Keratinocyte (primary cell): ENCODE results near the gene MAB21L1. TPM values are rescaled to one million over a fixed set of nuclear protein-coding genes. Genes with fewer than 3 reads are reported as not detected.

ENCODE experiments used
- DNase-seq: peaks from one replicate; pipeline ENCODE4 v3.0.0-alpha.2; 2011; ENCODE audit warnings: low read depth, missing footprints, low spot score
- FAIRE-seq: peaks from 2 replicates; lab custom pipeline; 2011; peaks lifted over from hg19 to GRCh38; lab: Jason Lieb, UNC
- H2AFZ ChIP-seq: 2 replicates; pipeline ENCODE4 v1.6.0; 2012; ENCODE audit warnings: low read length, control low read depth, inconsistent platforms; ENCODE audit not compliant: control insufficient read depth
- H3K27ac ChIP-seq: 2 replicates; pipeline ENCODE4 v1.5.1; 2011; ENCODE audit warnings: low read length; ENCODE audit not compliant: control insufficient read depth, insufficient read depth
- H3K27me3 ChIP-seq: 3 replicates; pipeline ENCODE4 v1.6.0; 2011; ENCODE audit warnings: low read length; ENCODE audit not compliant: control insufficient read depth, insufficient read depth; ENCODE audit errors: extremely low read depth
- H3K36me3 ChIP-seq, 2 experiments: 2 replicates in 1 of 2; 3 replicates in 1 of 2; pipeline ENCODE4 v1.5.1; 2011; ENCODE audit warnings: low read length in 2 of 2, mild to moderate bottlenecking in 1 of 2; ENCODE audit not compliant: control insufficient read depth in 2 of 2, insufficient read depth in 2 of 2; ENCODE audit errors: extremely low read depth in 1 of 2
- H3K4me1 ChIP-seq: 3 replicates; pipeline ENCODE4 v1.5.1; 2011; ENCODE audit warnings: low read length; ENCODE audit not compliant: control insufficient read depth, insufficient read depth; ENCODE audit errors: extremely low read depth
- H3K4me2 ChIP-seq: 3 replicates; pipeline ENCODE4 v1.6.0; 2011; ENCODE audit warnings: low read depth, low read length; ENCODE audit not compliant: control insufficient read depth, insufficient read depth; ENCODE audit errors: extremely low read depth
- H3K4me3 ChIP-seq, 3 experiments: fragments of 200-600 bp in 1 of 3; sonication (generic) in 1 of 3; 2 replicates in 2 of 3; 3 replicates in 1 of 3; pipeline ENCODE4 v1.5.1; 2011 to 2016; ENCODE audit warnings: low read length in 3 of 3, mild to moderate bottlenecking in 3 of 3, control low read depth in 2 of 3, inconsistent platforms in 1 of 3, low read depth in 1 of 3, mixed read lengths in 1 of 3, mixed run types in 1 of 3, moderate library complexity in 1 of 3; ENCODE audit not compliant: control insufficient read depth in 2 of 3, insufficient read depth in 2 of 3; ENCODE audit errors: extremely low read depth in 1 of 3
- H3K79me2 ChIP-seq: 2 replicates; pipeline ENCODE4 v1.6.0; 2012; ENCODE audit warnings: low read length; ENCODE audit not compliant: control insufficient read depth, insufficient read depth
- H3K9ac ChIP-seq: 3 replicates; pipeline ENCODE4 v1.6.0; 2011; ENCODE audit warnings: low read length; ENCODE audit not compliant: control insufficient read depth, insufficient read depth; ENCODE audit errors: extremely low read depth
- H3K9me1 ChIP-seq: 3 replicates; pipeline ENCODE4 v1.6.0; 2011; ENCODE audit warnings: low read length; ENCODE audit not compliant: control insufficient read depth, insufficient read depth; ENCODE audit errors: extremely low read depth
- H3K9me3 ChIP-seq: 2 replicates; pipeline ENCODE4 v1.5.1; 2012; ENCODE audit warnings: low read depth, low read length; ENCODE audit not compliant: control insufficient read depth
- H4K20me1 ChIP-seq: 3 replicates; pipeline ENCODE4 v1.6.0; 2011; ENCODE audit warnings: low read length; ENCODE audit not compliant: control insufficient read depth, insufficient read depth; ENCODE audit errors: extremely low read depth
- CTCF ChIP-seq, 3 experiments: IDR thresholded peaks in 1 of 3; conservative IDR thresholded peaks in 1 of 3; optimal IDR thresholded peaks in 1 of 3; 2 replicates in 2 of 3; 3 replicates in 1 of 3; pipeline versions ENCODE3 to v1.5.1; 2011; ENCODE audit warnings: low read length in 3 of 3, mild to moderate bottlenecking in 3 of 3, moderate library complexity in 2 of 3, control low read depth in 1 of 3, inconsistent platforms in 1 of 3; ENCODE audit not compliant: insufficient read depth in 2 of 3; ENCODE audit errors: extremely low read depth in 1 of 3
- EZH2 ChIP-seq: IDR thresholded peaks from one replicate; pipeline ENCODE4 v1.6.1; 2012; ENCODE audit warnings: inconsistent platforms, mild to moderate bottlenecking, low read length, moderate library complexity
- dilution Hi-C: fragments of 300-500 bp; cut with MboI; formaldehyde crosslinking; loops from one replicate; pipeline ENCODE4 v1.7.0; 2020; ENCODE audit warnings: low sequenced_read_pairs; ENCODE audit not compliant: extremely low pct_ligation_motif_present
- polyA plus RNA-seq, 5 experiments: library from polyadenylated mRNA; depleted of rRNA in 3 of 5; stranded (reverse) in 3 of 5; stranded (forward) in 1 of 5; unstranded in 1 of 5; fragments of >200 nt; gene quantifications; 1 replicate in 1 of 5; 2 replicates in 3 of 5; 3 replicates in 1 of 5; pipeline versions ENCODE4 v1.2.1 to v1.2.3, GENCODE V29; 2011 to 2012; ENCODE audit warnings: missing spikeins in 2 of 5, low read depth in 1 of 5, low replicate concordance in 1 of 5

MAB21L1 gene
- polyA plus RNA-seq, 1 donor (not counting 4 experiments of a cell fraction or from before 2014, with no cell fraction given) = not detected

DNA sequence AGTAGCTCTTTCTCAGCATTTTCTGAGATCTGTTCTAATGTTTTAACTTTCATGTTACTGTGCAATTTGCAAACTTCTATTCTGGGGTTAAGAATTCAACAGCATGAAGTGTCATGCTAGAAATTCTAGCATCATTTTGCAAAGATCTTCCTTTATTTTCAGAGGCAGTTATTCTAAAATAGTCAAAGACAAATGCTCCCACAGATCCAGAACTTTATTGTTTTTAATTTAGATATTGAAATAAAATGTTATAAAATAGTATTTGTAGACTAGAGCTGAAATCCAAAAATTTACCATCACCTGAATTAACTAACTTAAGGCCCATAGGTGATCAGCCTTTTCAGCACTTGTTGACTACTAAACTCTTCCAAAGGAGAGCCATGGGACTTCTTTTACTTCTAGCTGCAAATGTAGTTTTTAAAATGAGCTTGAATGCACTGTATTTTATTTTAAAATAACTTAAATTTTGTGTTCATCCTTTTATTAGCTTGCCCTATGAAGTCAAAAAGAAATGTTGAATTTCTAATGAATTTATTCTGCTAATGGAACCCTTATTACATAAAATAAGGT lies 3.2 kb downstream of the MAB21L1 start:
- no peak for FAIRE-seq
- Histone ChIP-seq H3K4me2 (no peak overlapping the region), H2AFZ (no peak overlapping the region), H3K4me1 (peaks cover 8% of the 10 kb centered on the region), H3K36me3 (no peaks in the 10 kb centered on the region), H3K9me3 (peaks cover 3% of the 10 kb centered on the region), H4K20me1 (no peaks in the 10 kb centered on the region), H3K9ac (no peak overlapping the region), H3K27ac (no peak overlapping the region), H3K27me3 (peaks cover 64% of the 10 kb centered on the region), H3K79me2 (no peaks in the 10 kb centered on the region), H3K9me1 (no peaks in the 10 kb centered on the region), H3K4me3 (no peak overlapping the region)
- dilution Hi-C loops = no loop called here
- no peak for TF ChIP-seq CTCF (optimal IDR thresholded peaks at IDR 0.05 in 1 of 3, IDR thresholded peaks at IDR 0.05 in 1 of 3, conservative IDR thresholded peaks at IDR 0.05 in 1 of 3; ENCODE audit: extremely low read depth in 1 of 3, insufficient read depth in 2 of 3, low read length in 3 of 3)
- TF ChIP-seq EZH2 = no peak
- no peak for DNase-seq

DNA sequence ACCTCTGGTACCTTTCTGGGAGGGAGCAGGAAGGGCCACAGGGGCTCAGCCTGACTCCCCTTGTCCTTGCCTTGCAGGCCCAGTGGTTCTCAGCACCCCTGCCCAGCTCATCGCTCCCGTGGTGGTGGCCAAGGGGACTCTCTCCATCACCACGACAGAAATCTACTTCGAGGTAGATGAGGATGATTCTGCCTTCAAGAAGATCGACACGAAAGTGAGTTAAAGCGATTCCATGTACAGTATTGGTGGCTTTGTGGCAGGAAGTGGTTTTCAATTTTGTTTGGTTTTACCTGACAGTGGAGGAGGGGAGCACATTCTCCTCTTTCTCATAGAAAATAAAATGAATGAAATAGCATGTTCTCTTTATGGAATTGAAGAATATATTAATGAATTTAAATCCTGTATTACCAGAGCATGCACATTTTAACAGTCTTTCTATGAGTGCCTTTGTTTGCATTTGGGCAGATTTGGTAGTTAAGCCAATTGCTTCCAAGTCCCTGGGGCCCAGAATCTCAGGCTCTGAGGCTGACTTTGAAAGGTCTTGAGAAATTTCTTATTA lies 4.1 kb downstream of the MAB21L1 start:
- FAIRE-seq = no peak

More for the DNA sequence above, 4.1 kb downstream of the MAB21L1 start:
- Histone ChIP-seq H2AFZ (no peak overlapping the region), H3K9me1 (no peaks in the 10 kb centered on the region), H3K9me3 (peaks cover 3% of the 10 kb centered on the region), H3K4me1 (peaks cover 8% of the 10 kb centered on the region), H3K79me2 (no peaks in the 10 kb centered on the region), H3K27me3 (peaks cover 57% of the 10 kb centered on the region), H3K9ac (no peak overlapping the region), H3K4me3 (no peak overlapping the region), H3K4me2 (no peak overlapping the region), H3K27ac (no peak overlapping the region), H4K20me1 (no peaks in the 10 kb centered on the region), H3K36me3 (no peaks in the 10 kb centered on the region)
- TF ChIP-seq EZH2 (no peak), CTCF (optimal IDR thresholded peaks at IDR 0.05 in 1 of 3, IDR thresholded peaks at IDR 0.05 in 1 of 3, conservative IDR thresholded peaks at IDR 0.05 in 1 of 3; ENCODE audit: extremely low read depth in 1 of 3, insufficient read depth in 2 of 3, low read length in 3 of 3) (no peak)
- DNase-seq = no peak
- dilution Hi-C loops = no loop called here
